Activated naive CD4-positive, alpha-beta T cell treated with anti-CD3 and anti-CD28 coated beads, Interleukin-2, amount 50 U/mL, for 72 hours (primary cell): ENCODE measurements around the gene CNIH4. TPM values are rescaled to one million over a fixed set of nuclear protein-coding genes. Genes with fewer than 3 reads are reported as not detected.
"Not testable (repeated sequence)": the region's sequence is repeated elsewhere in the genome, so short reads cannot be mapped to it uniquely, and the experiment has no call there.

Source experiments
- ATAC-seq, 2 donors: fragments of 150-1000 bp; cut with Tn5 transposase; 2 replicates each; pipeline ENCODE4 v1.10.0; 2021; ENCODE audit warnings: mild to moderate bottlenecking in 2 of 2, moderate library complexity in 2 of 2
- DNase-seq, 2 donors: peaks; one replicate each; pipeline ENCODE4 v3.0.0; 2021 to 2022; ENCODE audit warnings: low spot score in 2 of 2
- H3K27ac Mint-ChIP-seq, 2 donors: one replicate each; pipeline ENCODE4 v1.8.0; 2022; ENCODE audit warnings: mild to moderate bottlenecking in 2 of 2, mixed read lengths in 2 of 2
- H3K36me3 Mint-ChIP-seq, 2 donors: one replicate each; pipeline ENCODE4 v1.8.0; 2022; ENCODE audit warnings: mixed read lengths in 2 of 2
- H3K9me3 Mint-ChIP-seq, 2 donors: one replicate each; pipeline ENCODE4 v1.8.0; 2022; ENCODE audit warnings: mixed read lengths in 2 of 2
- total RNA-seq, 2 donors: library from RNA; stranded (reverse); gene quantifications; one replicate each; pipeline ENCODE4 v1.2.3, GENCODE V29; 2022

Gene CNIH4
- 10 to 100 TPM; 31.5 to 39.5 TPM for total RNA-seq

DNA sequence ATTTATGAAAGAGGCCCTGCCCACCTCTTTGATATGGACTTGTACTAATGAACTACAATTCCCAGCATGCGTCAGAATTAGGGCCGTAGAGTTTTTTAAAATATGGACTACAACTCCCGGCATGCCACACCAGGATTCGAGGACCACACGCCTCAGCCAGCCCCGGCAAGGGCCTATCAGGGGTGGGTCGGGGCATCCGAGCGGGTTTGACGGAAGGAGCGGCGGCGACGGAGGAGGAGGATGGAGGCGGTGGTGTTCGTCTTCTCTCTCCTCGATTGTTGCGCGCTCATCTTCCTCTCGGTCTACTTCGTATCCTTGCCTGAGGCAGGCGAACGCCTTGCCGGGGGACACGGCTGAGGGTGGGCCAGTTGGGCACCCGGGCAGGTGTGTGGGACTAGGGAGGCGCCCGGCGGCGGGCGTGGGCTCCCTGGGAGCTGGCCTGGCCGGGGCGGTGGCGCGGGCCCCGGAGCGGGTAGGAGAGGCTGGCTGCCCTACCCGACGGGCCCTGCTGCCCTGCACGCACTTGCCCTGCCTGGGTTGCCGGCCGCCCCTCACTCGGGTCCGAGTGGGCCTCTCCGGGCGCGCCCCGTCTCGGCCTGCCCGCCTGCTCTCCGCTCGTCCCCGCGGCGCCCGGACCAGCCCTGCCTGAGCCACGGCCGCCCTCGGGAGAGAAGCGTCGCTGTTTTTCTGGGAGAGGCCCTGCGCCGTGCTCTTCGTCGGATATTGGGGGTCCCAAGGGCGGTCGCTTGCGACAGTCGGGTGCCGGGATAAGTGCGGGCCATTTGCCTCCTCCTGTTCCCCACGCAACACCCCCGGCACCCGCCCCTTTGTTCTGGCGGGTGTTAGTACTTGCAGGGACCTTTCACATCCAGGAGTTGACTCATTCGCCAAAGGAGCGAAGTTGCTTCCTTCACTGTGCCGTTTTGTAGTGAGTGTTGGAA is at the start of gene CNIH4:
TSS of gene CNIH4 (plus strand) at position 195 of the 941 bp plus-strand sequence. CDS start at position 241, 46 bp downstream.
- Mint-ChIP-seq H3K36me3 (peaks cover 8 to 18% of the 10 kb centered on the region in 2 donors), H3K27ac (peak within 1 kb of the TSS; percentile 95 to 96), H3K9me3 (no peaks in the 10 kb centered on the region)
- ATAC-seq: peak; percentile 97 to 99
- DNase-seq: peak; percentile 88 to 89

- Mint-ChIP-seq H3K36me3 (peaks cover 5 to 12% of the 10 kb centered on the region in 2 donors), H3K9me3 (no peaks in the 10 kb centered on the region), H3K27ac (no peak overlapping the region)
- DNase-seq (no peak), ATAC-seq (no peak)
Observed at GRCh38 chr1:224308064-224308463, 48.6 kb upstream of the CNIH4 start.

DNA sequence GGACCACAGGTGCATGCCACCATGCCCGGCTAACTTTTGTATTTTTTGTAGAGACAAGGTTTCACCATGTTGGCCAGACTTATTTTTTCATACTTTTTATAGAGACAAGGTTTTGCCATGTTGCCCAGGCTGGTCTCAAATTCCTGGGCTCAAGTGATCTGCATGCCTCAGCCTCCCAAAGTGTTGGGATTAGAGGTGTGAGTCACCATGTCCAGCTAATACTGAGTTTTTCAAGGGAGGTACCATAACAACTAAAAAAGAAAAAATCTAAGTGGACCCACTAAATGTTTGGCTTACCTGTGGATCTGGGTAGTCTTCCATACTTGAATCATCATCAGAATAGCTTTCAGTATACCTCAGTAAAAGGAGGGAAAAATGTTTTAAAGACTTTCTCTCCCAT is 45.2 kb upstream of the CNIH4 start:
- not testable (repeated sequence) for DNase-seq, H3K36me3 Mint-ChIP-seq, H3K9me3 Mint-ChIP-seq, H3K27ac Mint-ChIP-seq, ATAC-seq

DNA sequence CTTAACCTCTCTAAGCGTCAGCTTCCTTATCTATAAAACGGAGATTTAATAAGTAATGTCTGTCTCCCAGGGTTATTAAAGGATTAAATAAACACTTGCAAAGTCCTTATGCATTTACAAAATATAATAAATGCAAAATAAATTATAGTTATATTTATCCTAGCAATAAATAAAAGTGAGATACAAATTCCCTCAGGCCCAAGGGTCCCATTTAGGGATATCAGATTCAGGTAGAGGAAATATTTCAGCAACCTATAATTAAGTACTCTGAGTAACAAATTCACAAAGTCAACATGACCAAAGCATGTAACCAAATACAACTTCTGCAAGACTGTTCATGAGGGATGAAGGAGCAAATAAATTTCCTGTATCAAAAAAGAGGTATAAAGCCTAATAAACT is 44.7 kb upstream of the CNIH4 start:
- DNase-seq (no peak), ATAC-seq (no peak)
- H3K9me3 Mint-ChIP-seq: no peaks in the 10 kb centered on the region
- H3K27ac Mint-ChIP-seq: no peak overlapping the region
- peaks cover 0 to 6% of the 10 kb centered on the region in 2 donors for H3K36me3 Mint-ChIP-seq

GRCh38 chr1:224317383-224318045 is 39.2 kb upstream of the CNIH4 start:
- H3K9me3 Mint-ChIP-seq: no peaks in the 10 kb centered on the region
- no peaks in the 10 kb centered on the region for H3K36me3 Mint-ChIP-seq
- DNase-seq (no peak), ATAC-seq (no peak)
- H3K27ac Mint-ChIP-seq: peak overlapping the region in 1 of 2 donors; percentile 47

- no peak for DNase-seq
- no peaks in the 10 kb centered on the region for H3K36me3 Mint-ChIP-seq
- H3K27ac Mint-ChIP-seq: peak overlapping the region in 1 of 2 donors; percentile 28
- no peaks in the 10 kb centered on the region for H3K9me3 Mint-ChIP-seq
- no peak for ATAC-seq
Observed at GRCh38 chr1:224321706-224322105, 35.0 kb upstream of the CNIH4 start.

- no peak for DNase-seq
- Mint-ChIP-seq H3K27ac (no peak overlapping the region), H3K36me3 (peaks cover 10 to 14% of the 10 kb centered on the region in 2 donors), H3K9me3 (no peaks in the 10 kb centered on the region)
- ATAC-seq: no peak
Observed at GRCh38 chr1:224325959-224326358, 30.7 kb upstream of the CNIH4 start.

- no peak for DNase-seq
- H3K9me3 Mint-ChIP-seq: no peaks in the 10 kb centered on the region
- peaks cover 10 to 14% of the 10 kb centered on the region in 2 donors for H3K36me3 Mint-ChIP-seq
- H3K27ac Mint-ChIP-seq: peak overlapping the region; percentile 53 to 100
- no peak for ATAC-seq
Observed at GRCh38 chr1:224328644-224329043, 28.0 kb upstream of the CNIH4 start.

GRCh38 chr1:224329484-224329841 is 27.2 kb upstream of the CNIH4 start:
- Mint-ChIP-seq H3K9me3 (no peaks in the 10 kb centered on the region), H3K27ac (peak overlapping the region; percentile 92 to 100), H3K36me3 (peaks cover 10 to 14% of the 10 kb centered on the region in 2 donors)
- DNase-seq: no peak
- ATAC-seq: no peak

DNA sequence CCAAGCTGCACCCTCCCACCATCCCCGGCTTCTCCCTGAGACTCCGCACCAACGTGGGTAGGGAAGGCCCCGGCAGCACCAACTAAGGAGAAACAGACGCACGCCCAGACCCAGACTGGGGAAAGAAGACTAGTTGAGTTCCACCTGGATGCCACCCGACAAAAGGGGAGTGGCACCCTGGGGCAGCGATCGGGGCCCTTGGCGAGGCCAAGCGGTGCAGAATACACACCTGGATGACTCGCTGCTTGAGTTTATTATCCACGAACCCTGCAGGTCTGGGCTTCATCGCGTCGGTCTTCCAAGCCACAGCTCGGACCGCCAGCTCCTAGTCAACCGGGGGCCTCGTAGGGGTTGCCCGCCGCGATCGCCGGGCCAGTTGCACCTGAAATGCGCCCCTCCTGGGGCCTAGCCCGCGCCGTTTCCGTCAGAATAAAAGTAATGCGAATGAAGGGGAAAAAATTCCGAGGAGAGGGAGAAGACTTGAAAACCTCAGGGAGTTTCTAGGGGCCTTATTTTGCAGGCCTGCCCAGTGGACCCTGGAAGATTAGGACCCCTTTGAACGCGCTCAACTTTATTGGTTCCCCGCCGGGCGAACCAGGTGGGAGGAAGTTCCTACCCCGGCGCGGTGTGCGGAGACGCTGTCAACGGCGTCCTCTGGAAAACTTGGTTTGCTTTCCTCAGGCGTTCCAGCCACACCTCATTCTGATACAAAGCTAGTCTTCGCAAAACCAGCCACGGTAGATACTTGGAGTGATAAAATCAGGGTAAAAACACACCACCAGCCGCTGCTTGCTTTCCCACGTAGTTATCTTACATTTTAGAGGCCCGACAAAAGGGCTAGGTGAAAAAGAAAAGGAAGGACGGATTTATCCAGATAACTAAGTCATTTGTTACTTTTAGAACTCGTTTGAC is 26.6 kb upstream of the CNIH4 start, which contains the start of gene NVL:
TSS of gene NVL (minus strand) at position 331 of the 912 bp plus-strand sequence. CDS start at position 286, 45 bp downstream.
- Mint-ChIP-seq H3K27ac (peak within 1 kb of the TSS; percentile 92 to 100), H3K36me3 (peaks cover 10 to 14% of the 10 kb centered on the region in 2 donors), H3K9me3 (no peaks in the 10 kb centered on the region)
- ATAC-seq (peak; percentile 70 to 89), DNase-seq (peak; percentile 76 to 78)

DNA sequence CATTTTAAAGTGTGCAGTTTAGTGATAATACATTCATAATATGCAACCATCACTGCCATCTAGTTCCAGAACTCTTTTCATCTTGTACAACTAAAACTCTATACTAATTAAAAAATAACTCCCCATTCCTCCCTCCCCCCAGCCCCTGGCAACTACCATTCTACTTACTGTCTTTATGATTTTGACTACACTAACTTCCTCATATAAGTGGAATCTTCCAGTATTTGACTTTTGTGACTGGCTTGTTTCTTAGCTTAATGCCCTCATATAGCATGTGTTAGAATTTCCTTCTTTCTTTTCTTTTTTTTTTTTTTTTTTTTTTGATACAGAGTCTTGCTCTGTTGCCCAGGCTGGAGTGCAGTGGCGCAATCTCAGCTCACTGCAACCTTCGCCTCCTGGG is 25.4 kb upstream of the CNIH4 start:
- H3K27ac Mint-ChIP-seq: peak overlapping the region in 1 of 2 donors; percentile 92
- H3K9me3 Mint-ChIP-seq: no peaks in the 10 kb centered on the region
- no peak for ATAC-seq
- peaks cover 10 to 14% of the 10 kb centered on the region in 2 donors for H3K36me3 Mint-ChIP-seq
- no peak for DNase-seq

DNA sequence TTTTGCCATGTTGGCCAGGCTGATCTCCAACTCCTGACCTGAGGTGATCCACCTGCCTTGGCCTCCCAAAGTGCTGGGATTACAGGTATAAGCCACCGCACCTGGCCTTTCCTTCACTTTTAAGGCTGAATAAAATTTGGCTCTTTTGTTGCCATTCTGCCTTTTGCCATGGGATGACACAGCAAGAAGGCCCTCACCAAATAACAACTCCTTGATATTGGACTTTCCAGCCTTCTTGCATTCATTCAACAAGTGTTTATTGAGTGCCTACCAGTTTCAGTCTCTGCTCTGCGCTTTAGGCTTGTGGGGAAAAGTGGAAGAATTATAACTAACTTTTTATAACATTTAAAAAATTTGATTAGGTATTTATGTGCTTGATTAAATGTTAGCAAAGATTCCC is 24.9 kb upstream of the CNIH4 start:
- Mint-ChIP-seq H3K36me3 (peaks cover 10 to 14% of the 10 kb centered on the region in 2 donors), H3K9me3 (no peaks in the 10 kb centered on the region), H3K27ac (no peak overlapping the region)
- ATAC-seq (no peak), DNase-seq (no peak)

DNA sequence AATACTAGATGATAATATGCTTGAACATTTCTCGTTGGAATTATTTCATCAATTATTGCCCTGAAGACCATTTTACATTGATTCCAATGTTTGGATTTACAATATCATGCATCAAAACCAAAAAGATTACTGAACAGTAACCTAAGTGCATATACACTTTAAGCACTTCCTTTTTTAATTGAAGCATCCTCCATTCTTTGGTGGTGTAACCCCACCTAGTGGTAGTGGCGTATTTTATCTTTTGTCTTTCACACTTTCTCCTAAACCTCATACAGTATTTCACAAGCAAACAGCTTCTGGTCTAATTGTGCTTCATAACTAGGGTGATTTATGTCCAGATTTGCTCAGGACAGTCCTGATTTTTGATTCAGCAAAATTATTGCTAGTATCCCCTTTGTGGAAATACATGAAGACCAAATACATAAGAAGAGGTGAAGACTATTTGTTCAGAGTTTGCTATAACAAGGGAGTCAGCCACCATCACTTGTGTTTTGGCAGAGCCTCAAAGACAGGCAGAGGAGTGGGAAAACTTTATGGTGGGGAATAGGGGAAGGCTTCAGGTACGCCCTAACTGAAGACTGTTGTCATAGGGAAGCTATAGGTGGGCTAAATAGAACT is 23.3 kb upstream of the CNIH4 start:
- H3K36me3 Mint-ChIP-seq: peaks cover 10 to 14% of the 10 kb centered on the region in 2 donors
- DNase-seq: peak in 1 of 2 donors; percentile 25
- H3K9me3 Mint-ChIP-seq: no peaks in the 10 kb centered on the region
- ATAC-seq: peak; percentile 42 to 51
- H3K27ac Mint-ChIP-seq: peak overlapping the region in 1 of 2 donors; percentile 91

DNA sequence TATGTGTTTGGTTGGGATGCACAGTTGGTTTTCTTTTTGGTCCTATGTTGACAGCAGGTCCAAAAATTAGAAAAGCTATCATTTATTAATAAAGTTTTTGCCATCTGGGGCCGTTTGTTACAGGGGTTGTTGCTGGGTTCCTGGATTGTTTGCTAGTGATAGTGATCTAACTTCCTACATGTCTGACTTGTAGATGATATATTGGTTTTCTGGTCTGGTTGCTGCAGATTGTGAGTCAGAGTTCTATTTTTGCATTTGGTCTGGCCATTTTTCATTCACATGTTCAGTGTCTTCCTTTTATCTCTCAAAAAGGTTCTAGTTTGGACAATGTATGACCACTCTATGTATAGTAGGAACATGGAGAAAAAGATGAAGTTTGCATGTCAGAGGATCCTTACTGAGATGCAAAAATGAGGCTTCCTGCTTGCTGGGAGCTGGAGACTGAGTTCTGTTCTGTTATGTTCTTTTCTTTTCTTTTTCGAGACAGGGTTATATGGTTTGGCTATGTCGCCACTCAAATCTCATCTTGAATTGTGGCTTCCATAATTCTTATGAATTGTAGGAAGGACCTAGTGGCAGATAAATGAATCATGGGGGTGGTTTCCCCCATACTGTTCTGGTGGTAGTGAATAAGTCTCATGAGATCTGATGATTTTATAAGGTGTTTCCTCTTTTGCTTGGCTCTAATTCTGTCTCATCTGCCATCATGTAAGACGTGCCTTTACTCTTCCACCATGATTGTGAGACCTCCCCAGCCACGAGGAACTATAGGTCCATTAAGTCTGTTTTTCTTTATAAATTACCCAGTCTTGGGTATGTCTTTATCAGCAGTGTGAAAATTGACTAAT is 22.5 kb upstream of the CNIH4 start:
- H3K27ac Mint-ChIP-seq: peak overlapping the region; percentile 39 to 91
- H3K9me3 Mint-ChIP-seq: no peaks in the 10 kb centered on the region
- peaks cover 10 to 14% of the 10 kb centered on the region in 2 donors for H3K36me3 Mint-ChIP-seq
- DNase-seq (no peak), ATAC-seq (peak; percentile 19 to 45)

GRCh38 chr1:224338150-224338838 is 18.4 kb upstream of the CNIH4 start:
- Mint-ChIP-seq H3K27ac (no peak overlapping the region), H3K9me3 (peaks cover 0 to 7% of the 10 kb centered on the region in 2 donors), H3K36me3 (peaks cover 2 to 19% of the 10 kb centered on the region in 2 donors)
- ATAC-seq (no peak), DNase-seq (no peak)
